Left cardiac atrium (tissue), 4 donors: Measurements from ENCODE around the gene DSE. TPM values are rescaled to one million over a fixed set of nuclear protein-coding genes. Genes with fewer than 3 reads are reported as not detected.

Source experiments
- ATAC-seq, 2 donors: fragments of 200-7000 bp; cut with Tn5 transposase; one replicate each; pipeline ENCODE4 v1.9.1; 2020; ENCODE audit warnings: mild to moderate bottlenecking in 2 of 2, moderate library complexity in 2 of 2
- DNase-seq: peaks from one replicate; pipeline ENCODE4 v3.0.0-alpha.2; 2020
- intact Hi-C, 2 donors: fragments of 100-400 bp; cut with DNase I; formaldehyde crosslinking; loops; one replicate each; pipeline versions ENCODE4 v1.14.1 to v1.15.1; 2022 to 2023
- total RNA-seq, 2 donors: library from RNA; stranded (reverse); fragmentation: NEBNext Ultra II Directional; extraction: Animal tissue kit (Norgen Biotek cat#: 25700); gene quantifications; one replicate each; pipeline ENCODE4 v1.2.1, GENCODE V29; 2021
- donor health status: DM: no; HTN: yes; CAD: no.
- donor health status: DM: no; HTN: yes; CAD: no; lungs with severe emphysema.
- donor health status: DM: yes; HTN: yes; CAD: no.
- donor health status: Dilated cardiomyopathy.

DSE gene
- total RNA-seq, 2 donors from 2014 or later = 30.3 to 34.4 TPM

DNA sequence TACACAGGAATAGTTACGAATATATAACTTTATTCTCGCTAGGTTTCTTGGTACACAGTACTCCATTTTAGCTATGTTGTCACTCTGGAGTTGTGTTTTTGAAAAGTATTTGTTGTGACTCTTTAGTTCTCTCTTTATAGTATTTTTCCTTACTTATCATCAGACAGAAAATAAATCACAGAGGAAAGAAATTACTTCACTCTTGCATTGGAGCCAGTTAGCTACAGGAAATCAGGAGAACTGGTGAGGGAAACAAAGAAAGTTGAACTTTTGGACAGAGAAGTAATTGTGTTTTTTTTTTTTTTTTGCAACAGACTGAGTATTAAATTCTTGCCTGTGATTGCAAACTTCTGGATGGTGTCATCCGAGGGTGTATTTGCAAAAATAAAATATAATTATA is 33.9 kb downstream of the DSE start:
- intact Hi-C loops = no loop called here
- ATAC-seq = peak in 1 of 2 donors; percentile 20
- DNase-seq = no peak

- DNase-seq (no peak), ATAC-seq (peak; percentile 46 to 56)
- intact Hi-C loops = no loop called here
These were observed 34.4 kb downstream of the DSE start for GRCh38 chr6:116405138-116405537.

DNA sequence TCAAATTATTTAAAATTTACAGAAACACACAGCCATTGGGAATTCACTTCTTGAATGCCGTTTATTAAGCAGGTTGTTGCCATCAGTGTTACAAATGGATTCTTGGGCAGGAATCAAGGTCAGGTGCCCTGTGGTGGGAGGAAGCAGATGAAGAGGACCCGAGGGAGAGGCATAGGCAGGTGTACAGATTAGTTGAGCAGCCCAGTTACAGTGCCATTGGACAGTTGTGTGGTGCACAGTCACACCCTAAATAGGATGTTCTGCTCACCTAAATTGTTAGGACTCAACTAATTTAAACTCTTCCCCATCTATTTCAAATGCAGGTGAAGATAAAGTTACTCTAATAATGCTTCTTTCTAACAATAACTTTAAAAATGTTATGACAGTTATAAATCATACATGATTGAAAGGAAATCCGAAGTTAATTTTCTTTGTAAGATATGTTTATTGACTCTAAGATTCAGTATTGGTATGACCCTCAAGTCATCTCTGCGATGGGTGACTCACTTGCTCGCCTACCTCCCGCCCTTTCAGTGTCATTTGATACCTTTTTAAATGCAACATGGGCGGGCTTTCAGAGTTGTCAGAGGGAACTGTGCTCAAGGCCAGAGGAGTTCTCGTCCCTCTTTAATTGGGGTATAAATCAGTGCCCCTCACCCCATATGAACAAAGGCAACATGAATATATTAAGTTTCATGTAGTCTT is 35.1 kb downstream of the DSE start:
- peak in 1 of 2 donors; percentile 30 for ATAC-seq
- no peak for DNase-seq
- intact Hi-C loops = no loop called here

DNA sequence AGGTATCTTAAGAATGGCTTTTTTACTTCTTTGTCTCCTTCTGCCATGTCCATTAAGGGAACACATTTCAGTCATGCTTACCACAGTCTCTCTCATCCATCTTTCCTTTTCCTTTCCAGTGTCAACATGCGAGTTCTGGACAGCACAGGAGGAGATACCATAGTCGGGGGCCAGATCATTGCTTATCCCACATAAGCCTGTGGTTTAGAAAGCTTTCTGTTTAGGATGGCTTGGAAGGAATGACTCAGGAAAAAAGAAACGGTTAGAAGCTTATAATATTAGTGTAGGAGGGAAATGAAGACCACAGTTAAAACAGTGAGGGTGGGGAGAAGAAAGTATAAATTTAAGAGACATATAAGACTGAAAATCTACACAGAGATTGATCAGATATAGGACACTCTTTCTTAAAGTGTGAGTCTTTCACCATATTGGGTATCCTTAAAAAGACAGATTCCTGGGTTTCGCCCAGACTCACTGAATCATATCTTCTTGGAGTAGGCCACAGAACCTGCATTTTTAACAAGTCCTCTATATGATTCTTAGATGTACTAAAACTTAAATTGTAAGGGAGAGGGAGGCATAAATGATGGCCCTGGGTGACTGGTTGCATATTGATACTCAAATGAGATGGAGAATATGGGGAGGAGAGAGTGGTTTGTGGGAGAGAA is 36.1 kb downstream of the DSE start:
- DNase-seq = no peak
- intact Hi-C loops = no loop called here
- ATAC-seq = no peak

DNA sequence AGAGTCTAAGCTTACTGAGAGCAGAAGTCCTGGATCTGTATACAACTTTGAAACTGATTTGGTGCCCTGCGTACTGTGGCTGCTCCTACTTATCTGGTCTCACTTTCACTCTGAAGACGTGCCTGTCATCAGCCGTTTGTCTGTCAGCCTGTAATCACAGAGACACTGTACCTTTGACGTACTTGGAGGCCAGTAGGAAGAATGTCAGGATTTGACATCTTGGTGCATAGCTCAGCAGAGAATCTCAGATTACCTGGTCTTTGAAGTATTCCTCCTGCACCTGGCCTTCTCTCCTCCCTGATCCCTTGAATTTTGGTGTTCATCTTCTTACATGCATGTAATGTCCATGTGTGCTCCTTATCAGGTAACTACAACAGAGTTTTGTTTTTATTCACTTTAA is 37.7 kb downstream of the DSE start:
- DNase-seq = no peak
- intact Hi-C loops = no loop called here

GRCh38 chr6:116409756-116410155 is 39.0 kb downstream of the DSE start:
- DNase-seq = no peak
- peak in 1 of 2 donors; percentile 15 for ATAC-seq
- intact Hi-C loops = no loop called here

More for the DNA sequence above, 37.7 kb downstream of the DSE start:
- ATAC-seq = peak in 1 of 2 donors; percentile 9

- intact Hi-C loops = no loop called here
- ATAC-seq (peak; percentile 79 to 86), DNase-seq (no peak)
These were observed 40.5 kb downstream of the DSE start for GRCh38 chr6:116411284-116411623.

- intact Hi-C loops = no loop called here
- peak; percentile 51 for DNase-seq
- ATAC-seq = peak; percentile 79 to 80
These were observed 41.5 kb downstream of the DSE start for GRCh38 chr6:116412270-116412669.

GRCh38 chr6:116413357-116413756 is 42.6 kb downstream of the DSE start:
- DNase-seq = no peak
- intact Hi-C loops = no loop called here

GRCh38 chr6:116417661-116418060 is 46.9 kb downstream of the DSE start:
- no peak for DNase-seq
- intact Hi-C loops = no loop called here
- no peak for ATAC-seq

More at GRCh38 chr6:116413357-116413756, 42.6 kb downstream of the DSE start:
- no peak for ATAC-seq

GRCh38 chr6:116419069-116419786 is 48.5 kb downstream of the DSE start:
- intact Hi-C loops = no loop called here
- DNase-seq = no peak
- peak in 1 of 2 donors; percentile 49 for ATAC-seq

DNA sequence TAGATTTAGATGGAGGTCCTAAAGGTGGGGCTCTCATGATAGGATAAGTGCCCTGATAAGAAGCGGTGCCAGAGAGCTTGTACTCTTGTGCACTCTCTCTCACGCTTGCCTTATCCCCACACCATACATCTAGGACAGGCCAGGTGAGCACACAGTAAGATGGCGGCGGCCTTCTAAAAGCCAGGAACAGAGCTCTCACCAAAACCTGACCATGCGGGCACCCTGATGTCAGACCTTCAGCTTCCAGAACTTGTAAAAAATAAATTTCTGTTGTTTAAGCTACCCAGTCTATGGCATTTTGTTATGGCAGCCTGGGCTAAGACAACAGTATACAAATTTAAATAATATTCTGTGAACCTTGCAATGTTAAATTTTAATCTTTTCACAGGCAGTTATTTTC is 49.6 kb downstream of the DSE start:
- DNase-seq (no peak), ATAC-seq (no peak)
- intact Hi-C loops = no loop called here

DNA sequence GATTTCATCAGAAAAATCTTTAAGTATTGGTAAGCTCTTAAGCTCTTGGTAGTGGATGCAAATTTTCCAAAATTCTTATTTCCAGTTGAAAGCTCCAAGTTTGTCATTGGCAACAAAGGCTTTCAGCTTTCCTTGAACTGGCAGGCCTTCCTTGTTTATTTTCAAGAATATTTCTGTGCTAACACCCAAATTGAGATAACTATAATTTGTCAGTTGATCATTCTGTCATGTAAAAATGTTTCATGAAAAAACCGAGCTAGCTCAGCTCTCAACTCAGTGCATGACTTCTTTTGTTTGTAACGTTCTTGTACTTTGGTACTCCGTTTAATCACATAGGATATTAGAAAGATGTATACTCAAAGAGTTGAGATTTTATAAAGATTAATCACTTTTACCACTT is 51.5 kb downstream of the DSE start:
- ATAC-seq = no peak
- intact Hi-C loops = no loop called here
- DNase-seq = no peak

- intact Hi-C loops = no loop called here
- peak in 1 of 2 donors; percentile 43 for ATAC-seq
These were observed 53.3 kb downstream of the DSE start for GRCh38 chr6:116424001-116424400.

DNA sequence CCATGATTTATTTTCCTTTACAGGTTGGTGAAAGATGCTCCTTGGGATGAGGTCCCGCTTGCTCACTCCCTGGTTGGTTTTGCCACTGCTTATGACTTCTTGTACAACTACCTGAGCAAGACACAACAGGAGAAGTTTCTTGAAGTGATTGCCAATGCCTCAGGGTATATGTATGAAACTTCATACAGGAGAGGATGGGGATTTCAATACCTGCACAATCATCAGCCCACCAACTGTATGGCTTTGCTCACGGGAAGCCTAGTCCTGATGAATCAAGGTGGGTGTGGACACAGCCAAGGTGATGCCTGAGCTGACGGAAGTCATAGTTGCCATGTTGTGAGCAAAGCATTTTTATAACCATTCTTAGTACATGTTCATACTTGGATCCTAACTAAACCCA is 55.8 kb downstream of the DSE start:
- intact Hi-C loops = no loop called here
- no peak for DNase-seq
- no peak for ATAC-seq

More at GRCh38 chr6:116424001-116424400, 53.3 kb downstream of the DSE start:
- no peak for DNase-seq

- intact Hi-C loops = no loop called here
- no peak for ATAC-seq
- no peak for DNase-seq
These were observed 58.4 kb downstream of the DSE start for GRCh38 chr6:116429111-116429510.

DNA sequence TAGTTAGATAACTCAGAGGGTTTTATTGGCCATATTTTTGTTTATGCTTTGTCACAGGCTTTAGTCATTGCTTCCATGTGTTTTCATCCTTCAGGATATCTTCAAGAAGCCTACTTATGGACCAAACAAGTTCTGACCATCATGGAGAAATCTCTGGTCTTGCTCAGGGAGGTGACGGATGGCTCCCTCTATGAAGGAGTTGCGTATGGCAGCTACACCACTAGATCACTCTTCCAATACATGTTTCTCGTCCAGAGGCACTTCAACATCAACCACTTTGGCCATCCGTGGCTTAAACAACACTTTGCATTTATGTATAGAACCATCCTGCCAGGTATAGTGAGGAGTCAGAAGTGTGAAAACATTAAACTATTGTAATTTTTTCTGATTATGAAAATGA is 60.1 kb downstream of the DSE start:
- DNase-seq (no peak), ATAC-seq (no peak)
- intact Hi-C loops = no loop called here

DNA sequence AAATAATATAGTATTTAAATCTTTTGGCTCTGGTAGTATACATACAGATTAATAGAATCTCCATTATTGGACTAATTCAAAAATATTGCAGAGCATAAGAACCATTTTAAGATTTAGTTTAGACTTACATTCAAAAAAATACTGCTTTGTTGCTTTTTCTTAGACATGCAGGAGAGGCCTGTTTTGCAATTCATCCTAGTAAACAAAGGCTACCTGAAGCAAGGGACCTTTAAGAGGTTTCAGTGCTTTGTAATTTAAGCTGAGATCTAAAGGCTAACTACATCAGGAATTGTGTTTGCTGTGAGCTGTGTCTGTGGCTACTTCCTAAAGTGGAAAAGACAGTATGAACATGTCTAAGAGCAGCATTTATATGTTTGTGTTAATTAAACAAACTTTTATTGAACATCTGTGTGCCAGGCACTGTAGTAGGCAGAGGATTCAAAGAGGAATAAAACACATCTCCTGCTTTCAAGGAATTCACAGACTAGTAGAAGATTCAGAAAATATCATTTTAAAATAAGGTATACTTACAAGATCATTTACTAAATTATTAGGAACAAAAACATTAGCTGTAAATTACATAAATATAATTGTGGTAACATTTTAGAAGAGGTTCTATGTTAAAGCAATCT is 61.3 kb downstream of the DSE start:
- ATAC-seq (no peak), DNase-seq (no peak)
- intact Hi-C loops = no loop called here

GRCh38 chr6:116433206-116433712 is 62.5 kb downstream of the DSE start:
- intact Hi-C loops = no loop called here
- DNase-seq (no peak), ATAC-seq (no peak)
